Karpas-422 (cell line): ENCODE measurements around the gene CASK. TPM values are rescaled to one million over a fixed set of nuclear protein-coding genes. Genes with fewer than 3 reads are reported as not detected.

Experiments used
- DNase-seq: peaks from one replicate; pipeline ENCODE4 v3.0.0-alpha.2; 2015
- H2AFZ ChIP-seq: fragments of 200-600 bp; sonication (generic); 2 replicates; pipeline ENCODE4 v1.6.1; 2014; ENCODE audit warnings: antibody characterized with exemption, low read length, mixed read lengths
- H3K27ac ChIP-seq: fragments of 200-600 bp; sonication (generic); 2 replicates; pipeline ENCODE4 v1.5.1; 2014; ENCODE audit warnings: mild to moderate bottlenecking, low read length, moderate library complexity
- H3K27me3 ChIP-seq: fragments of 200-600 bp; sonication (generic); 2 replicates; pipeline ENCODE4 v1.6.1; 2014; ENCODE audit warnings: low read length, mixed read lengths
- H3K36me3 ChIP-seq: fragments of 200-600 bp; sonication (generic); 2 replicates; pipeline ENCODE4 v1.6.1; 2014; ENCODE audit warnings: low read length, mixed read lengths; ENCODE audit not compliant: insufficient read depth
- H3K4me1 ChIP-seq: fragments of 200-600 bp; sonication (generic); 2 replicates; pipeline ENCODE4 v1.6.1; 2014; ENCODE audit warnings: mild to moderate bottlenecking, low read length, mixed read lengths
- H3K4me2 ChIP-seq: fragments of 200-600 bp; sonication (generic); 2 replicates; pipeline ENCODE4 v1.6.1; 2014; ENCODE audit warnings: low read length, low read depth, mild to moderate bottlenecking; ENCODE audit not compliant: poor library complexity, severe bottlenecking
- H3K4me3 ChIP-seq: fragments of 200-600 bp; sonication (generic); 2 replicates; pipeline ENCODE4 v1.5.1; 2014; ENCODE audit warnings: mild to moderate bottlenecking, antibody characterized with exemption, low read length, mixed read lengths
- H3K79me2 ChIP-seq: fragments of 200-600 bp; sonication (generic); 2 replicates; pipeline ENCODE4 v1.6.1; 2014; ENCODE audit warnings: mild to moderate bottlenecking, low read length, mixed read lengths
- H3K9ac ChIP-seq: fragments of 200-600 bp; sonication (generic); 2 replicates; pipeline ENCODE4 v1.6.0; 2014; ENCODE audit warnings: low read length
- H3K9me2 ChIP-seq: fragments of 200-600 bp; sonication (generic), shearing (Covaris generic); replicated peaks from 2 replicates; pipeline ENCODE4 v1.6.0; 2014; ENCODE audit warnings: mild to moderate bottlenecking, low read length, moderate library complexity; ENCODE audit not compliant: insufficient read depth
- H3K9me3 ChIP-seq: fragments of 300-700, 200-600 bp; sonication (generic); 2 replicates; pipeline ENCODE4 v1.6.1; 2014; ENCODE audit warnings: low read length, mixed read lengths
- H4K20me1 ChIP-seq: fragments of 200-600 bp; sonication (generic); 2 replicates; pipeline ENCODE4 v1.6.1; 2014; ENCODE audit warnings: mild to moderate bottlenecking, antibody characterized with exemption, low read length, low read depth; ENCODE audit not compliant: insufficient read depth
- total RNA-seq: library from RNA; depleted of rRNA; stranded (reverse); fragments of >200 nt; shearing (Covaris generic); gene quantifications from 2 replicates; pipeline ENCODE4 v1.2.3, GENCODE V29; 2014; ENCODE audit warnings: low replicate concordance

CASK gene
- total RNA-seq, 1 experiment from 2014 or later = not detected

DNA sequence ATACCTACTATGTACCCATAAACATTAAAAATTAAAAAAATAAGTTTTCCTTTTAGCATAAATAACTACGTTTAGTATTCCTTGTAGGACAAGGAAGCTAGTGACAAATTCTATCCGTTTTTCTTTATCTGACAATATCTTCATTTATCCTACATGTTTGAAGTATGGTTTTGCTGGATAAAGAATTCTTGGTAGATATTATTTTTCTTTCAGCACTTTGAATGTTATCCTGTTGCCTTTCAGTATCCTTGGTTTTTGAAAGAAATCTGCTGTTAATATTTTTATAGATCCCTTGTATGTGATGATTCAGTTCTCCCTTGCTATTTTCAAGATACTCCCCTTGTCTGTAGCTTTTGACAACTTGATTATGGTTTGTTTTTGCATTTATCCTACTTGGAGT, 76.6 kb downstream of the CASK start:
- Histone ChIP-seq H3K9me3 (peaks cover 17% of the 10 kb centered on the region; the same call in 1 of the 2 replicates), H2AFZ (no peak overlapping the region), H3K79me2 (no peaks in the 10 kb centered on the region)

DNA sequence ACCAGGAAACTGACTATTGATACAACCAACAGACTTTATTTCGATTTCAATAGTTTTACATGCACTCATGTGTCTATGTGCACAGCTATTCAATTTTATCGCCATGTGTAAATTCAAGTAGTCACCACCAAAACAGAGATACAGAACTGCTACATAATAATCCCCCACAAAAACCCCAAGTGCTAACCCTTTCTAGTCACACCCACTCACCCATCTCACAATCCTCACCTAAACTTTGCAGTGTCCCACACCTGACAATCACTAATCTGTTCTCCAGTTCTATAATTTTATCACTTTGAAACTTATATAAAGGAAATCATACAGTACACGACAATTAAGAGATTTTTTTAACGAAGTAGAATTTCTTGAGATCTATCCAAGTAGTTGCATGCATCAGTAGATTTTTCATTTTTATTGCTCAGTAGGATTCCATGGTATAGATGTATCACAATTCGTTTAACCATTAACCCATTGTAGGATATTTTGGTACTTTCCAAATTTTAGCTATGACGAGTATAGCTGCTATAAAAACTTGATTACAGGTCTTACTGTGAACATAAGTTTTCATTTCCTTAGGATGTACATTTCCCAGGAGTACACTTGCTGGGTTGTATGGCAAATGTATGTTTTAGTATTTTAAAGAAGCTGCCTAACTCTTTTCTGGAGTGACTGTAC, 85.9 kb downstream of the CASK start:
- H3K4me3 ChIP-seq = no peak overlapping the region
- H3K4me1 ChIP-seq = no peaks in the 10 kb centered on the region
- no peak overlapping the region for H3K9ac ChIP-seq
- peaks cover 13% of the 10 kb centered on the region; the same call in 1 of the 2 replicates for H3K9me3 ChIP-seq
- H3K79me2 ChIP-seq = no peaks in the 10 kb centered on the region
- no peak overlapping the region for H3K27ac ChIP-seq
- no peaks in the 10 kb centered on the region for H3K27me3 ChIP-seq
- no peak overlapping the region for H2AFZ ChIP-seq
- H3K4me2 ChIP-seq = no peak overlapping the region
- DNase-seq = no peak
- H4K20me1 ChIP-seq = no peaks in the 10 kb centered on the region
- no peaks in the 10 kb centered on the region; the same call in 1 of the 2 replicates for H3K9me2 ChIP-seq
- H3K36me3 ChIP-seq = no peaks in the 10 kb centered on the region

More for the DNA sequence above, 76.6 kb downstream of the CASK start:
- Histone ChIP-seq H3K4me1 (no peaks in the 10 kb centered on the region), H3K27ac (no peak overlapping the region), H3K27me3 (no peaks in the 10 kb centered on the region), H3K4me3 (no peak overlapping the region), H3K9ac (no peak overlapping the region), H3K4me2 (no peak overlapping the region), H4K20me1 (no peaks in the 10 kb centered on the region), H3K36me3 (no peaks in the 10 kb centered on the region), H3K9me2 (no peaks in the 10 kb centered on the region)
- no peak for DNase-seq

DNA sequence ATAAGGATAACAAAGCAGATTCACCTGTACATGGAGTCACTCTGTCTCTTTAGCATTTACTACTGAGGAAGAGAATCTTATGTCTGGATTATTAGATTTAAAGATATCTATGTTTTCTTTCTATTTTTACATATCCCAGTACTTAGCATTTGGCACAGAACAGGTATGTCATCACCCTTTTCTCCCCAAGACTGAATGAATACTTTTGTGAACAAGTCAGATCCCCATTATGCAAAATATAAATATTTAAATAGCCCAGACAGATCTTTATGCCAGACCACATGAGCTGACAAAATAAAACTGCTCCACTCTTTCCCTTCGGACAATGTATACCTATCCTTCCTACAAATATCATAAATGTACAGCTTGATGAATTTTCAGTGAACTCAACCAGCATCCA, 94.5 kb downstream of the CASK start:
- H3K9me2 ChIP-seq = no peaks in the 10 kb centered on the region; the same call in 1 of the 2 replicates
- no peaks in the 10 kb centered on the region for H3K4me1 ChIP-seq
- H3K9me3 ChIP-seq = 0 out of 2 replicates have a peak, but pooled peaks cover 5% of the 10 kb centered on the region
- H3K9ac ChIP-seq = no peak overlapping the region
- no peaks in the 10 kb centered on the region for H3K27me3 ChIP-seq
- H2AFZ ChIP-seq = no peak overlapping the region
- H3K4me2 ChIP-seq = no peak overlapping the region
- H4K20me1 ChIP-seq = no peaks in the 10 kb centered on the region
- no peak overlapping the region for H3K27ac ChIP-seq
- DNase-seq = no peak
- no peaks in the 10 kb centered on the region for H3K36me3 ChIP-seq
- H3K4me3 ChIP-seq = no peak overlapping the region
- H3K79me2 ChIP-seq = no peaks in the 10 kb centered on the region

DNA sequence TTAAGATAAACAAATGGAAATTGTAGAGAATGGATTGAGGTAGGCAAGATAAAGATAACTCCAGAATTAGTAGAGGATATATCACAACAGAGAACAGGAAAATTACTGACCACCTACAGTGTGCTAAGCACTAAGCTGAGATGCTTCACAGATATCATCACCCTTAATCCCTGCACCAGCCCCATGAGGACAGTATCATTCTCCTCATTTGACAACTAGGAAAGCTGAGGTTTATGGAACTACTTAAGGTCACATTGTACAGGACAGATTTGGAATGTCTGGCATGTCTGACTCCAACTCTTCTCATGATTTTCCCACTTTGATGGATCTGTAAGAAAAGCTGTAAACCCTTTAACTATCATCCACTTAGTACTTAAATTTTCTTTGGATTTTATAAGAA, 95.5 kb downstream of the CASK start:
- H3K27ac ChIP-seq = no peak overlapping the region
- no peak overlapping the region for H3K4me3 ChIP-seq
- H3K4me1 ChIP-seq = no peaks in the 10 kb centered on the region
- H4K20me1 ChIP-seq = no peaks in the 10 kb centered on the region
- H3K36me3 ChIP-seq = no peaks in the 10 kb centered on the region
- H3K27me3 ChIP-seq = no peaks in the 10 kb centered on the region
- no peak overlapping the region for H3K9ac ChIP-seq
- no peak overlapping the region for H2AFZ ChIP-seq
- no peaks in the 10 kb centered on the region for H3K9me2 ChIP-seq
- H3K4me2 ChIP-seq = no peak overlapping the region
- 0 out of 2 replicates have a peak, but pooled peaks cover 5% of the 10 kb centered on the region for H3K9me3 ChIP-seq
- DNase-seq = no peak
- H3K79me2 ChIP-seq = no peaks in the 10 kb centered on the region

DNA sequence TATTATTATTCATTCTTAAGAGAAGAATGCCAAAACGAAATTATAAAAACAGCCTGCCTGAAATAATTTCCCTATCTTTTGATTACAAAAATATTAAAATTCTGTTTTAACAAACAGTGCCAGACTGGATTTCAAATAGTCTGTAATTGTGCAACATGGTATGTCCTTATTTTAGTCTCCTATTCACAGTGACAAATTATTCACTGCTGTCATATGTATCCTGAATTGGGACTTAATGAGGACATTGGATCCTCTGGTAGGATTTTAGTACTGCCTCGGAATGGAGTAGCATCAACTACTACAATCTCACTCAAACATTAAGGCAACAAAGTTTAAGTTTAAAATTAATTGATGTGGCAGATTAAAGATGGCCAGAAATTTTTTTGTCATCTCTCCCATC, 97.6 kb downstream of the CASK start:
- H3K36me3 ChIP-seq = no peaks in the 10 kb centered on the region
- H4K20me1 ChIP-seq = no peaks in the 10 kb centered on the region
- H2AFZ ChIP-seq = no peak overlapping the region
- no peak for DNase-seq
- H3K4me2 ChIP-seq = no peak overlapping the region
- no peaks in the 10 kb centered on the region for H3K79me2 ChIP-seq
- H3K9me3 ChIP-seq = no peaks in the 10 kb centered on the region
- H3K4me3 ChIP-seq = no peak overlapping the region
- H3K27me3 ChIP-seq = no peaks in the 10 kb centered on the region
- no peak overlapping the region for H3K27ac ChIP-seq
- no peak overlapping the region for H3K9ac ChIP-seq
- no peaks in the 10 kb centered on the region for H3K4me1 ChIP-seq
- H3K9me2 ChIP-seq = no peaks in the 10 kb centered on the region

DNA sequence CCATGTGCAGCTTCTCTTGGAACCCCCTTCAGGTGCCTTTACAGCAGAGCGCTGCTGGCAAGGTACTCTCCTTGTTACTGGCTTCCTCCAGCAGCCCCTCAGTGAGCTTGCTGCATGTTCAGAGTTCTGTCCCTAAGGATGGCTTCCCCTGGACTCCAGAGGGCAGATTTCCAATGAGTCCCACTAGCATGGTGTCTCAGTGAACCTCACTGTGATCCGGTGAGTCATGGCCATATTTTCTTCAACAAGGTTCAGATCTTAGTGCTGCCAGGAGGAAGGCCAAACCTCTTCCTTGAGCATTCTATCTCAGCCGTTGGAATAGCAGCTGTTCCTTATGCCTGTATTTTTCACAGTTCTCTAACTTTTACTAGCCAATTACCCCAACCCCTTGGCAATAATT, 98.8 kb downstream of the CASK start:
- no peaks in the 10 kb centered on the region for H3K27me3 ChIP-seq
- no peak overlapping the region for H3K27ac ChIP-seq
- DNase-seq = no peak
- no peaks in the 10 kb centered on the region for H3K9me2 ChIP-seq
- H3K36me3 ChIP-seq = no peaks in the 10 kb centered on the region
- H4K20me1 ChIP-seq = no peaks in the 10 kb centered on the region
- H3K4me2 ChIP-seq = no peak overlapping the region
- no peak overlapping the region for H2AFZ ChIP-seq
- no peaks in the 10 kb centered on the region for H3K9me3 ChIP-seq
- no peaks in the 10 kb centered on the region for H3K4me1 ChIP-seq
- no peak overlapping the region for H3K4me3 ChIP-seq
- H3K9ac ChIP-seq = no peak overlapping the region
- H3K79me2 ChIP-seq = no peaks in the 10 kb centered on the region

DNA sequence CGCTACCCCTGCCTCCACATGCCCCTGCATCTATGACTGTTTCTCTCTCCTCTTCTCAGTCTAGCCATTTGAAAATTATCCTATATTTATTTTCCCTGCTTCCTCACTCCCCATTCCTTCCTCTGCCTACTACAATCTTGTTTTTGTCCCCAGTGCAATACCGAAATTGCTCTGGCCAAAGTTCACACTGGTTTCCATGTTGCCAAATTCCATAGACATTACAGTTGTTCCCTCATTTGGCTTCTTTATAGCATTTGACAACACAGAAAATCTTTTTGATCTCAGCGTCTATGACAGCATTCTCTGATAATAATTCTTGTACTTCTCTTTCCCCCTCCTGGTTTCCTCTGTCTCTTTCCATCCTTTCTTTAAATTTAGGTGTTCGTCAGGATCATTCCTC, 100.0 kb downstream of the CASK start:
- Histone ChIP-seq H3K79me2 (no peaks in the 10 kb centered on the region), H3K4me1 (no peaks in the 10 kb centered on the region), H3K4me3 (no peak overlapping the region), H2AFZ (no peak overlapping the region), H3K9ac (no peak overlapping the region), H3K27ac (no peak overlapping the region), H3K9me2 (no peaks in the 10 kb centered on the region), H3K4me2 (no peak overlapping the region), H3K27me3 (no peaks in the 10 kb centered on the region), H3K36me3 (no peaks in the 10 kb centered on the region), H3K9me3 (no peaks in the 10 kb centered on the region; the same call in 1 of the 2 replicates), H4K20me1 (no peaks in the 10 kb centered on the region)
- no peak for DNase-seq

DNA sequence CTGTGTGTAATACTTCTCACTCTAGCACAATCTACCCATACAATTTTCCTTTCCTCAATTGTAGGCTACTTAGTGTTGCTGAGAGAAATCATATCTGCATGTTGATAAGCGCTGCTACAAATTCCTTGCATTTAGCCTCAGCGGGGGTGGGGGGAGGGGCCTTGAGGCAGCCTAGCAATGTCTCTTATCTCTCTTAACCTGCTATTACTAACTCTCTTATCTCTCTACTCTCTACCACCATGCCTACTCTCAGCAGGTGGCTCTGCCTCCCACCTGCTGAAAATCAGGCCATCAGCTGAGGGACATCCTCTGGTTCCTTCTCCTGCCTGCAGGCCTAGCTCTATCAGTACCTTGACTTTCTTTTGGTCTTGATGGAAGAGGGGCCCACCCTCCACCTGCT, 100.5 kb downstream of the CASK start:
- Histone ChIP-seq H3K4me1 (no peaks in the 10 kb centered on the region), H3K79me2 (no peaks in the 10 kb centered on the region), H3K4me2 (no peak overlapping the region), H3K9ac (no peak overlapping the region), H3K4me3 (no peak overlapping the region), H2AFZ (no peak overlapping the region), H3K27ac (no peak overlapping the region), H3K9me2 (no peaks in the 10 kb centered on the region), H3K9me3 (no peaks in the 10 kb centered on the region; the same call in 1 of the 2 replicates), H3K27me3 (no peaks in the 10 kb centered on the region), H3K36me3 (no peaks in the 10 kb centered on the region), H4K20me1 (no peaks in the 10 kb centered on the region)
- no peak for DNase-seq
